PC-9 (cell line): ENCODE results near the gene SLC25A26. TPM values are rescaled to one million over a fixed set of nuclear protein-coding genes. Genes with fewer than 3 reads are reported as not detected.
"Not testable (repeated sequence)": the region's sequence is repeated elsewhere in the genome, so short reads cannot be mapped to it uniquely, and the experiment has no call there.

Experiments used
- BruUV-seq: library from RNA; stranded (reverse); fragments of 400-500 nt; replicated peaks from 2 replicates; lab custom pipeline; 2021; lab: Mats Ljungman, UMichigan
- CTCF ChIA-PET: fragments of 300-600 bp; sonication (Branson Sonifier 250); formaldehyde crosslinking; loops from one replicate; lab custom pipeline; 2022; ENCODE audit warnings: antibody characterized with exemption; lab: Charles Lee
- POLR2A ChIA-PET: fragments of 300-600 bp; sonication (Branson Sonifier 250); formaldehyde crosslinking; loops from one replicate; lab custom pipeline; 2022; ENCODE audit warnings: antibody characterized with exemption; ENCODE audit not compliant: unreplicated experiment; lab: Charles Lee
- DNase-seq, 2 experiments: peaks; one replicate each; pipeline versions ENCODE4 v3.0.0 to v3.0.0-alpha.2; 2015 to 2022; ENCODE audit warnings: mixed read lengths in 1 of 2
- H2AFZ ChIP-seq: fragments of 200-600 bp; sonication (generic); 2 replicates; pipeline ENCODE4 v1.8.1; 2017; ENCODE audit warnings: antibody characterized with exemption
- H3F3A ChIP-seq: fragments of 200-600 bp; sonication (generic); 2 replicates; pipeline ENCODE4 v1.8.1; 2017; ENCODE audit warnings: antibody characterized with exemption, mild to moderate bottlenecking, low read depth; ENCODE audit not compliant: insufficient read depth
- H3K27ac ChIP-seq: fragments of 200-600 bp; sonication (generic); 2 replicates; pipeline ENCODE4 v1.6.1; 2016; ENCODE audit warnings: mixed run types
- H3K27me3 ChIP-seq: fragments of 200-600 bp; sonication (generic); 2 replicates; pipeline ENCODE4 v1.6.1; 2016; ENCODE audit warnings: low read depth, mixed run types; ENCODE audit not compliant: insufficient read depth
- H3K36me3 ChIP-seq: fragments of 200-600 bp; sonication (generic); 2 replicates; pipeline ENCODE4 v1.6.1; 2016; ENCODE audit warnings: low read depth, mixed run types
- H3K4me1 ChIP-seq: fragments of 200-600 bp; sonication (generic); replicated peaks from 2 replicates; pipeline ENCODE4 v1.6.1; 2016; ENCODE audit warnings: mixed run types; ENCODE audit not compliant: insufficient read depth
- H3K4me2 ChIP-seq: fragments of 200-600 bp; sonication (generic); 2 replicates; pipeline ENCODE4 v1.6.1; 2017; ENCODE audit warnings: mixed run types
- H3K4me3 ChIP-seq: fragments of 200-600 bp; sonication (generic); 2 replicates; pipeline ENCODE4 v1.6.1; 2016; ENCODE audit warnings: mixed run types
- H3K79me2 ChIP-seq: fragments of 200-600 bp; sonication (generic); 2 replicates; pipeline ENCODE4 v1.6.1; 2017; ENCODE audit warnings: low read depth, mixed run types
- H3K9me2 ChIP-seq: fragments of 200-600 bp; sonication (generic); 2 replicates; pipeline ENCODE4 v1.8.1; 2017; ENCODE audit warnings: mild to moderate bottlenecking; ENCODE audit not compliant: insufficient read depth
- H3K9me3 ChIP-seq: fragments of 200-600 bp; sonication (generic); 2 replicates; pipeline ENCODE4 v1.8.1; 2016; ENCODE audit warnings: low read depth; ENCODE audit not compliant: insufficient read depth
- H4K20me1 ChIP-seq: fragments of 200-600 bp; sonication (generic); 2 replicates; pipeline ENCODE4 v1.8.1; 2017; ENCODE audit not compliant: insufficient read depth
- CTCF ChIP-seq: fragments of 200-600 bp; sonication (generic); conservative IDR thresholded peaks from 2 replicates; pipeline ENCODE4 v1.6.1; 2017; ENCODE audit warnings: mixed run types, antibody characterized with exemption, mild to moderate bottlenecking, moderate library complexity
- EZH2 ChIP-seq: fragments of 200-600 bp; sonication (generic); IDR thresholded peaks from 2 replicates; pipeline ENCODE4 v1.8.0; 2017; ENCODE audit warnings: antibody characterized with exemption, low read depth
- intact Hi-C: fragments of 100-400 bp; cut with micrococcal nuclease; formaldehyde crosslinking; loops from one replicate; pipeline ENCODE4 v1.10.0; 2022; ENCODE audit not compliant: unreplicated experiment
- total RNA-seq: library from RNA; stranded (reverse); gene quantifications from 2 replicates; pipeline ENCODE4 v1.2.3, GENCODE V29; 2021

Gene SLC25A26
- total RNA-seq, 1 experiment from 2014 or later, result 20.8 TPM

- H3K27me3 ChIP-seq, result no peaks in the 10 kb centered on the region
- CTCF ChIA-PET, result no interaction called here
- no peaks in the 10 kb centered on the region for H3K36me3 ChIP-seq
- no TSS peak for BruUV-seq
- no peak overlapping the region for H3K4me3 ChIP-seq
- no peak overlapping the region for H3K27ac ChIP-seq
- H3K9me2 ChIP-seq, result no peaks in the 10 kb centered on the region
- TF ChIP-seq CTCF (no peak), EZH2 (no peak)
- intact Hi-C loops, result no loop called here
- POLR2A ChIA-PET, result no interaction called here
- H2AFZ ChIP-seq, result no peak overlapping the region
- H3K9me3 ChIP-seq, result no peaks in the 10 kb centered on the region
- no peaks in the 10 kb centered on the region for H3F3A ChIP-seq
- H3K79me2 ChIP-seq, result no peaks in the 10 kb centered on the region
- no peaks in the 10 kb centered on the region for H4K20me1 ChIP-seq
- no peak overlapping the region for H3K4me2 ChIP-seq
- no peak for DNase-seq
- no peaks in the 10 kb centered on the region for H3K4me1 ChIP-seq
Observed at GRCh38 chr3:66416556-66417304, 195.9 kb downstream of the SLC25A26 start.

GRCh38 chr3:66418475-66418931 is 197.7 kb downstream of the SLC25A26 start:
- H3K27me3 ChIP-seq, result no peaks in the 10 kb centered on the region
- no peak overlapping the region for H3K4me2 ChIP-seq
- no peak overlapping the region for H2AFZ ChIP-seq
- no peaks in the 10 kb centered on the region for H3K9me3 ChIP-seq
- TF ChIP-seq EZH2, result no peak
- no peak for TF ChIP-seq CTCF
- H3K36me3 ChIP-seq, result no peaks in the 10 kb centered on the region
- intact Hi-C loops, result no loop called here
- no TSS peak for BruUV-seq
- H4K20me1 ChIP-seq, result no peaks in the 10 kb centered on the region
- ChIA-PET POLR2A (no interaction called here), CTCF (no interaction called here)
- H3K27ac ChIP-seq, result no peak overlapping the region
- no peaks in the 10 kb centered on the region for H3K9me2 ChIP-seq
- no peak for DNase-seq
- H3K4me1 ChIP-seq, result no peaks in the 10 kb centered on the region
- no peaks in the 10 kb centered on the region for H3K79me2 ChIP-seq
- H3F3A ChIP-seq, result no peaks in the 10 kb centered on the region
- H3K4me3 ChIP-seq, result no peak overlapping the region

- no peak for TF ChIP-seq CTCF
- TF ChIP-seq EZH2, result no peak
- Histone ChIP-seq H3K9me3 (no peaks in the 10 kb centered on the region), H4K20me1 (no peaks in the 10 kb centered on the region), H3K4me2 (no peak overlapping the region), H3K4me3 (no peak overlapping the region), H3K9me2 (no peaks in the 10 kb centered on the region), H3K27ac (no peak overlapping the region), H3K79me2 (no peaks in the 10 kb centered on the region), H3K36me3 (no peaks in the 10 kb centered on the region), H3K4me1 (no peaks in the 10 kb centered on the region), H2AFZ (no peak overlapping the region), H3K27me3 (no peaks in the 10 kb centered on the region), H3F3A (no peaks in the 10 kb centered on the region)
- BruUV-seq, result no TSS peak
- DNase-seq, result no peak
- intact Hi-C loops, result no loop called here
- ChIA-PET CTCF (no interaction called here), POLR2A (no interaction called here)
Observed at GRCh38 chr3:66419036-66419435, 198.2 kb downstream of the SLC25A26 start.

GRCh38 chr3:66421144-66421543 is 200.3 kb downstream of the SLC25A26 start:
- H3K4me3 ChIP-seq, H3K4me1 ChIP-seq, H3K27me3 ChIP-seq, H3K9me2 ChIP-seq, POLR2A ChIA-PET, H2AFZ ChIP-seq, DNase-seq, BruUV-seq, H3K27ac ChIP-seq, H3K4me2 ChIP-seq, intact Hi-C loops, H3K79me2 ChIP-seq, H4K20me1 ChIP-seq, H3K36me3 ChIP-seq, H3K9me3 ChIP-seq, H3F3A ChIP-seq, CTCF ChIA-PET: not testable (repeated sequence)

- H3K27me3 ChIP-seq, CTCF ChIA-PET, DNase-seq, BruUV-seq, H3F3A ChIP-seq, H3K27ac ChIP-seq, H3K9me3 ChIP-seq, H3K4me1 ChIP-seq, H4K20me1 ChIP-seq, H3K4me3 ChIP-seq, intact Hi-C loops, H3K4me2 ChIP-seq, H3K9me2 ChIP-seq, POLR2A ChIA-PET, H2AFZ ChIP-seq, H3K36me3 ChIP-seq, H3K79me2 ChIP-seq: not testable (repeated sequence)
Observed at GRCh38 chr3:66421893-66422292, 201.1 kb downstream of the SLC25A26 start.
